PC-9 (cell line): ENCODE measurements around the gene PCGF1. TPM values are rescaled to one million over a fixed set of nuclear protein-coding genes. Genes with fewer than 3 reads are reported as not detected.

Experiments
- BruUV-seq: library from RNA; stranded (reverse); fragments of 400-500 nt; replicated peaks from 2 replicates; lab custom pipeline; 2021; lab: Mats Ljungman, UMichigan
- CTCF ChIA-PET: fragments of 300-600 bp; sonication (Branson Sonifier 250); formaldehyde crosslinking; loops from one replicate; lab custom pipeline; 2022; ENCODE audit warnings: antibody characterized with exemption; lab: Charles Lee
- POLR2A ChIA-PET: fragments of 300-600 bp; sonication (Branson Sonifier 250); formaldehyde crosslinking; loops from one replicate; lab custom pipeline; 2022; ENCODE audit warnings: antibody characterized with exemption; ENCODE audit not compliant: unreplicated experiment; lab: Charles Lee
- DNase-seq, 2 experiments: peaks; one replicate each; pipeline versions ENCODE4 v3.0.0 to v3.0.0-alpha.2; 2015 to 2022; ENCODE audit warnings: mixed read lengths in 1 of 2
- H2AFZ ChIP-seq: fragments of 200-600 bp; sonication (generic); 2 replicates; pipeline ENCODE4 v1.8.1; 2017; ENCODE audit warnings: antibody characterized with exemption
- H3F3A ChIP-seq: fragments of 200-600 bp; sonication (generic); 2 replicates; pipeline ENCODE4 v1.8.1; 2017; ENCODE audit warnings: antibody characterized with exemption, mild to moderate bottlenecking, low read depth; ENCODE audit not compliant: insufficient read depth
- H3K27ac ChIP-seq: fragments of 200-600 bp; sonication (generic); 2 replicates; pipeline ENCODE4 v1.6.1; 2016; ENCODE audit warnings: mixed run types
- H3K27me3 ChIP-seq: fragments of 200-600 bp; sonication (generic); 2 replicates; pipeline ENCODE4 v1.6.1; 2016; ENCODE audit warnings: low read depth, mixed run types; ENCODE audit not compliant: insufficient read depth
- H3K36me3 ChIP-seq: fragments of 200-600 bp; sonication (generic); 2 replicates; pipeline ENCODE4 v1.6.1; 2016; ENCODE audit warnings: low read depth, mixed run types
- H3K4me1 ChIP-seq: fragments of 200-600 bp; sonication (generic); replicated peaks from 2 replicates; pipeline ENCODE4 v1.6.1; 2016; ENCODE audit warnings: mixed run types; ENCODE audit not compliant: insufficient read depth
- H3K4me2 ChIP-seq: fragments of 200-600 bp; sonication (generic); 2 replicates; pipeline ENCODE4 v1.6.1; 2017; ENCODE audit warnings: mixed run types
- H3K4me3 ChIP-seq: fragments of 200-600 bp; sonication (generic); 2 replicates; pipeline ENCODE4 v1.6.1; 2016; ENCODE audit warnings: mixed run types
- H3K79me2 ChIP-seq: fragments of 200-600 bp; sonication (generic); 2 replicates; pipeline ENCODE4 v1.6.1; 2017; ENCODE audit warnings: low read depth, mixed run types
- H3K9me2 ChIP-seq: fragments of 200-600 bp; sonication (generic); 2 replicates; pipeline ENCODE4 v1.8.1; 2017; ENCODE audit warnings: mild to moderate bottlenecking; ENCODE audit not compliant: insufficient read depth
- H3K9me3 ChIP-seq: fragments of 200-600 bp; sonication (generic); 2 replicates; pipeline ENCODE4 v1.8.1; 2016; ENCODE audit warnings: low read depth; ENCODE audit not compliant: insufficient read depth
- H4K20me1 ChIP-seq: fragments of 200-600 bp; sonication (generic); 2 replicates; pipeline ENCODE4 v1.8.1; 2017; ENCODE audit not compliant: insufficient read depth
- EZH2 ChIP-seq: fragments of 200-600 bp; sonication (generic); IDR thresholded peaks from 2 replicates; pipeline ENCODE4 v1.8.0; 2017; ENCODE audit warnings: antibody characterized with exemption, low read depth
- intact Hi-C: fragments of 100-400 bp; cut with micrococcal nuclease; formaldehyde crosslinking; loops from one replicate; pipeline ENCODE4 v1.10.0; 2022; ENCODE audit not compliant: unreplicated experiment
- total RNA-seq: library from RNA; stranded (reverse); gene quantifications from 2 replicates; pipeline ENCODE4 v1.2.3, GENCODE V29; 2021
- TF ChIP-seq, protein P1 (sequence below): fragments of 200-600 bp; sonication (generic); conservative IDR thresholded peaks from 2 replicates; pipeline ENCODE4 v1.6.1; 2017; ENCODE audit warnings: mixed run types, antibody characterized with exemption, mild to moderate bottlenecking, moderate library complexity

Gene PCGF1
- total RNA-seq, 1 experiment from 2014 or later: 31.3 TPM

GRCh38 chr2:74550231-74550630 is 42.7 kb upstream of the PCGF1 start:
- Histone ChIP-seq H4K20me1 (no peaks in the 10 kb centered on the region), H3K27ac (no peak overlapping the region), H3K9me2 (no peaks in the 10 kb centered on the region), H3F3A (peaks cover 25% of the 10 kb centered on the region; the same call in 1 of the 2 replicates), H3K4me3 (peak overlapping the region; percentile 89; the same call in 1 of the 2 replicates), H3K4me2 (peak overlapping the region; percentile 94), H2AFZ (no peak overlapping the region), H3K79me2 (peaks cover 16% of the 10 kb centered on the region), H3K9me3 (no peaks in the 10 kb centered on the region), H3K36me3 (no peaks in the 10 kb centered on the region), H3K4me1 (peaks cover 16% of the 10 kb centered on the region), H3K27me3 (no peaks in the 10 kb centered on the region)
- POLR2A ChIA-PET: no interaction called here
- TF ChIP-seq, protein P1, sequence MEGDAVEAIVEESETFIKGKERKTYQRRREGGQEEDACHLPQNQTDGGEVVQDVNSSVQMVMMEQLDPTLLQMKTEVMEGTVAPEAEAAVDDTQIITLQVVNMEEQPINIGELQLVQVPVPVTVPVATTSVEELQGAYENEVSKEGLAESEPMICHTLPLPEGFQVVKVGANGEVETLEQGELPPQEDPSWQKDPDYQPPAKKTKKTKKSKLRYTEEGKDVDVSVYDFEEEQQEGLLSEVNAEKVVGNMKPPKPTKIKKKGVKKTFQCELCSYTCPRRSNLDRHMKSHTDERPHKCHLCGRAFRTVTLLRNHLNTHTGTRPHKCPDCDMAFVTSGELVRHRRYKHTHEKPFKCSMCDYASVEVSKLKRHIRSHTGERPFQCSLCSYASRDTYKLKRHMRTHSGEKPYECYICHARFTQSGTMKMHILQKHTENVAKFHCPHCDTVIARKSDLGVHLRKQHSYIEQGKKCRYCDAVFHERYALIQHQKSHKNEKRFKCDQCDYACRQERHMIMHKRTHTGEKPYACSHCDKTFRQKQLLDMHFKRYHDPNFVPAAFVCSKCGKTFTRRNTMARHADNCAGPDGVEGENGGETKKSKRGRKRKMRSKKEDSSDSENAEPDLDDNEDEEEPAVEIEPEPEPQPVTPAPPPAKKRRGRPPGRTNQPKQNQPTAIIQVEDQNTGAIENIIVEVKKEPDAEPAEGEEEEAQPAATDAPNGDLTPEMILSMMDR: no peak
- TF ChIP-seq EZH2: no peak
- CTCF ChIA-PET: no interaction called here
- intact Hi-C loops: no loop called here
- DNase-seq: no peak
- no TSS peak for BruUV-seq

DNA sequence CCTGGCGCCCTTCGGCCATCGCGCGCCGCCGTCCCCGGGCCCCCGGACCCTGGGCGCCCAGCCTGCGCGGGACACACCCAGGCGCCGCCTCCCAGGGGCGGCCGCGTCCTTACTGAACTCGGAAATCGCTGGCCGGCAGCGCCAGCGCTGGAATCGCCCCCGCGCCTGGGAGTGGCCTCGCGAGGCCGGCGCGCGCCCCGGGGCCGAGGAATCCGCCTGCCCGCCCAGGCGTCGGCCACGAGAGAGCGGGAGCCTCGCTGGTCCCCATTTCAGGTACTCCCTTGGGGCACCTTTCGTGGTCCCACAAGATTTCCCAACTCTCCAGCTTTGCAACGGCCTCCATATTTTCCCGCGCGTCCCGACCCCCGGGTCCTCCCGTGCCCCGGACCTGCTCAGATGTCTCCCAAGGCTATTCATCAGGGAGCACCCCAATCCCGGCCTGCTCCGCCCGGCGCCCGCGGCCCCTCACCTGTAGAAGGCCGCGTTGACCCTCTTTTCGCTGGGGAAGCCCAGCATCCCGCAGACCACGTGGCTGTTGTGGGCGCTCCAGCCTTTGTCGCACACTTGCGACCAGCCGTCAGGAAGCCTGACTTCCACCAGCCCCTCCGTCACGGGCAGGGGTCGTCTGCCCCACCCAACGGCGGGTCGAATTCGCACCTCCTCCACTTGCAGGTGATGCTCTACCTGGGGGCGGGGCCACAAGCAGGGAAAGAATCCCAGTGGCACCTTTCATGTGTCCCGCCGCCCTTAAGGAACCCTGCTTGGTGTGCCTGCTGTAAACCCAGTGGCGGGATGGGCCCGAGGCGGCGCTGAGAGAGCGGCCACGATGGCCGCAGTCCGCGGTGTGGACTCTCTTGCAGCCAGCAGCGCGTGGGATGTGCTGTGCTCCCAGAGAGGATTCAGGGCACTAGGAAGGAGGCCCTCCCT is 41.7 kb upstream of the PCGF1 start:
- DNase-seq: peak; percentile 49 to 72
- TSS peak; percentile 57 for BruUV-seq
- Histone ChIP-seq H3K9me3 (no peaks in the 10 kb centered on the region), H3K27ac (no peak overlapping the region), H4K20me1 (no peaks in the 10 kb centered on the region), H3K79me2 (peaks cover 16% of the 10 kb centered on the region), H3F3A (peaks cover 27% of the 10 kb centered on the region; the same call in 1 of the 2 replicates), H2AFZ (peak overlapping the region; percentile 100), H3K9me2 (no peaks in the 10 kb centered on the region), H3K4me1 (peaks cover 16% of the 10 kb centered on the region), H3K27me3 (no peaks in the 10 kb centered on the region), H3K4me2 (peak overlapping the region; percentile 94), H3K36me3 (no peaks in the 10 kb centered on the region), H3K4me3 (peak overlapping the region; percentile 89)
- intact Hi-C loops: loop anchor here (5.0 kb wide), 1 partner anchor 67 kb away; the partner anchor contains the start of genes CCDC142 and TTC31
- ChIA-PET POLR2A (no interaction called here), CTCF (no interaction called here)
- TF ChIP-seq, protein P1: no peak
- no peak for TF ChIP-seq EZH2

DNA sequence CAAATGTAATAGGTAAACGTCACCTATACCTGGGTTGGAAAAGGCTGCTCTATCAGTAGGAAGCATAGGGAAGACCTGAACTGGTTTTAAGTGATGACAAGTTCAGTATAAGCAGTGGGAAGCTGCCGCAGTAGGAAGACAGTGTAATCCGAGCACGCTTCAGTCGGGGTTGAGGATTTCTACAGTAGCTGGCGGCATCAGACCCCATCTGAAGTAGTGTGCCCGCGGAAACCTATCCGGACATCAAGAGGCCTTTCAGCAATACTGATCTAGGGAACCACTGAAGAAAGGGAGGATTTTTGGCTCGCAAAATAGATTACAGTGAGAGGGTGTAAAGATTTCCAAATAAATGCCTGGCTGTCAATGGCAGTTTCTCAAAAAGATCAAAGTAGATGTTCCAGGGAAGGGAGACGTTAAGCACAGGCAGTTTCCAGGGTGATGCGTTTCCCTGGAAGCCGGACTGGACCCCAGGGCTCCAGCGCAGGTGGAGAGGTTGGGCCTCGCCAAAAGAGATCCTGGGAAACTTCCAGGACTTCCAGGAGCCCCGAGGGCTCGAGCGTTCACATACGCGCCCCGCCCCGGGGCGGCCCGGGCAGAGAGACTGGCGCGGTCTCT is 40.9 kb upstream of the PCGF1 start:
- no peaks in the 10 kb centered on the region for H3K27me3 ChIP-seq
- H3K4me1 ChIP-seq: peaks cover 13% of the 10 kb centered on the region
- H4K20me1 ChIP-seq: no peaks in the 10 kb centered on the region
- peak overlapping the region; percentile 89; the same call in 1 of the 2 replicates for H3K4me3 ChIP-seq
- intact Hi-C loops: loop anchor here (5.0 kb wide), 1 partner anchor 66 kb away; the partner anchor contains the start of genes CCDC142 and TTC31
- TF ChIP-seq EZH2: no peak
- TF ChIP-seq, protein P1: no peak
- H3F3A ChIP-seq: peaks cover 30% of the 10 kb centered on the region; the same call in 1 of the 2 replicates
- ChIA-PET CTCF (no interaction called here), POLR2A (no interaction called here)
- no peaks in the 10 kb centered on the region for H3K9me3 ChIP-seq
- no peak for DNase-seq
- H3K27ac ChIP-seq: no peak overlapping the region
- H3K9me2 ChIP-seq: no peaks in the 10 kb centered on the region
- no peaks in the 10 kb centered on the region for H3K36me3 ChIP-seq
- peak overlapping the region; percentile 94 for H3K4me2 ChIP-seq
- TSS peak; percentile 27 for BruUV-seq
- peak overlapping the region; percentile 100 for H2AFZ ChIP-seq
- peaks cover 16% of the 10 kb centered on the region for H3K79me2 ChIP-seq
